ENCODE measurements around the gene TRIO.

DNA sequence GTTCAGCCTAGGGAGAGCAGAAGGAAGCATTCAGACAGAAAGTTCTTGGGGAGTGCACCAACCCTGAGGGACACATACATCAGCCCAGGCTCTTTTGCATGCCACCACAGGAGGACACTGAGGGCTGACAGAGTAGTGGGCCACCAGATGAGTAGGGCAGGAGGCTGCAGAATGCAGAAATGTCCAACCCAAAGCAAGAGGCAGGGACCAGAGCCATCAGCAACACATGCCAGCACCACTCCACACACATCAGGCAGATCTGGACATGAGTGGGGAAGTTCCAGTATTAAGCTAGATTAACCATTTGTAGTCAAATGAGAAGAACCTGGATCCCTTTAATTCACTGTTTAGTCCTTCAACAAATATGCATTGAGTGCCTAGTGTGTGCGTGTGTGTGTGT, 402.7 kb downstream of the TRIO start:
- TF ChIP-seq POLR2AphosphoS5 (IDR thresholded peaks at IDR 0.05; ENCODE audit: low read depth, low read length) (no peak), SIN3A (IDR thresholded peaks at IDR 0.05; ENCODE audit: borderline replicate concordance, insufficient read depth, low read length) (no peak)

All from PFSK-1 (cell line).